Measurements from ENCODE around the gene FDXACB1. TPM values are rescaled to one million over a fixed set of nuclear protein-coding genes. Genes with fewer than 3 reads are reported as not detected.

The FDXACB1 gene
- total RNA-seq, 2 donors from 2014 or later: 0.90 to 2.0 TPM

DNA sequence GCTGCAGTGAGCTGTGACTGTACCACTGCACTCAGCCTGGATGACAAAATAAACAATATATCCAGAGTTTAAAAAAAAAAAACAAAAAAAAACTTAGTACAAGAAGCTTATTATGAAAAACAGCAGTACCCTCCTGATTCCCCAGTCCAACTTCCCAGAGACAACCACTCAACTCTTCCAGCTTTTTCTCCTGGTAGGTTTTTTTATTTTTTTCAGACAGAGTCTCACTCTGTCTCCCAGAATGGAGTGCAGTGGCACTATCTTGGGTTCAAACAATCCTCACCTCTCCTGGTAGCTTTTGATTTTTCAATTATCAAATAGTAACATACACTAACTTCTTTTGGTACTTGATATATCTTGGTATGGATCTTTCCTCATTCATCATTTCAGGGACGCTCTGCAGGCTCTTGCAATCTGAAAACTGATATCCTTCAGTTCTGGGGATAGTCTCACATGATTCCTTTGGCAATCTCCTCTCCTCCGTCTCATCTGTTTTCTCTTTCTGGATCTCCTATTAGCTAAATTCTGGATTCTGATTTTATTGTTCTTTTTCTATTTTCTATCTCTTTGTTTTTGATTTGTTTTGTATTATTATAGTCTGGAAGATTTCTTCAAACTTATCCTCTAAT, 52.5 kb downstream of the FDXACB1 start:
- no peak for DNase-seq (ENCODE audit: low spot score)
- no peaks in the 10 kb centered on the region for H3K9me3 ChIP-seq
- peaks cover 0 to 2% of the 10 kb centered on the region in 2 donors for H3K4me1 ChIP-seq
- H3K27ac ChIP-seq: no peak overlapping the region
- no peaks in the 10 kb centered on the region for H3K27me3 ChIP-seq
- peaks cover 6% of the 10 kb centered on the region for H3K36me3 ChIP-seq
- TF ChIP-seq, protein P1, sequence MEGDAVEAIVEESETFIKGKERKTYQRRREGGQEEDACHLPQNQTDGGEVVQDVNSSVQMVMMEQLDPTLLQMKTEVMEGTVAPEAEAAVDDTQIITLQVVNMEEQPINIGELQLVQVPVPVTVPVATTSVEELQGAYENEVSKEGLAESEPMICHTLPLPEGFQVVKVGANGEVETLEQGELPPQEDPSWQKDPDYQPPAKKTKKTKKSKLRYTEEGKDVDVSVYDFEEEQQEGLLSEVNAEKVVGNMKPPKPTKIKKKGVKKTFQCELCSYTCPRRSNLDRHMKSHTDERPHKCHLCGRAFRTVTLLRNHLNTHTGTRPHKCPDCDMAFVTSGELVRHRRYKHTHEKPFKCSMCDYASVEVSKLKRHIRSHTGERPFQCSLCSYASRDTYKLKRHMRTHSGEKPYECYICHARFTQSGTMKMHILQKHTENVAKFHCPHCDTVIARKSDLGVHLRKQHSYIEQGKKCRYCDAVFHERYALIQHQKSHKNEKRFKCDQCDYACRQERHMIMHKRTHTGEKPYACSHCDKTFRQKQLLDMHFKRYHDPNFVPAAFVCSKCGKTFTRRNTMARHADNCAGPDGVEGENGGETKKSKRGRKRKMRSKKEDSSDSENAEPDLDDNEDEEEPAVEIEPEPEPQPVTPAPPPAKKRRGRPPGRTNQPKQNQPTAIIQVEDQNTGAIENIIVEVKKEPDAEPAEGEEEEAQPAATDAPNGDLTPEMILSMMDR (IDR thresholded peaks at IDR 0.05): no peak
- H3K4me3 ChIP-seq: no peak overlapping the region

Other genes starting within 250 kb of the FDXACB1 start
- 10 to 100 TPM in 1 of 2 donors, 1 to 10 TPM in 1; 6.5 to 13.2 TPM for gene PPP2R1B, start 112.8 kb downstream of the FDXACB1 start, total RNA-seq
- gene ALG9, start 7.6 kb downstream of the FDXACB1 start, total RNA-seq: 10 to 100 TPM; 22.2 to 32.4 TPM
- gene CFAP68, start 376 bp upstream of the FDXACB1 start, total RNA-seq: 10 to 100 TPM; 27.7 to 40.9 TPM
- gene CRYAB, start 32.6 kb upstream of the FDXACB1 start, total RNA-seq: 1,000 to 10,000 TPM; 2,961 to 3,608 TPM
- 10 to 100 TPM in 1 of 2 donors, 1 to 10 TPM in 1; 5.5 to 13.0 TPM for gene HSPB2, start 33.6 kb upstream of the FDXACB1 start, total RNA-seq
- gene C11orf52, start 39.7 kb upstream of the FDXACB1 start, total RNA-seq: 1 to 10 TPM; 1.5 to 8.3 TPM
- 10 to 100 TPM; 25.7 to 50.9 TPM for gene DIXDC1, start 58.2 kb upstream of the FDXACB1 start, total RNA-seq
- gene DLAT, start 146.2 kb upstream of the FDXACB1 start, total RNA-seq: 10 to 100 TPM; 58.5 to 98.1 TPM
- gene PIH1D2, start 194.9 kb upstream of the FDXACB1 start, total RNA-seq: 1 to 10 TPM; 1.2 to 1.7 TPM
- gene NKAPD1, start 195.1 kb upstream of the FDXACB1 start, total RNA-seq: 1 to 10 TPM; 4.4 to 7.0 TPM
- gene TIMM8B, start 207.6 kb upstream of the FDXACB1 start, total RNA-seq: 10 to 100 TPM; 54.3 to 61.4 TPM
- gene SDHD, start 207.7 kb upstream of the FDXACB1 start, total RNA-seq: 100 to 1,000 TPM; 113 to 166 TPM

All from right atrium auricular region (tissue), 2 donors.